GM13976 (cell line): Measurements from ENCODE around the gene ARHGEF16.

Source experiments
- DNase-seq: peaks from one replicate; pipeline ENCODE4 v3.0.0; 2012; ENCODE audit warnings: low spot score
- in situ Hi-C: fragments of 300-500 bp; cut with MboI; formaldehyde crosslinking; loops from one replicate; pipeline ENCODE4 v1.12.0; 2022; ENCODE audit warnings: low sequenced_read_pairs, mixed read lengths, inconsistent platforms; ENCODE audit not compliant: unreplicated experiment
- TF ChIP-seq, protein P1 (sequence below): IDR thresholded peaks from 2 replicates; pipeline ENCODE4 v1.5.1; 2012; ENCODE audit warnings: borderline replicate concordance, mild to moderate bottlenecking; ENCODE audit not compliant: insufficient read depth; ENCODE audit errors: extremely low read depth, missing control alignments, control extremely low read depth

ARHGEF16 gene

DNA sequence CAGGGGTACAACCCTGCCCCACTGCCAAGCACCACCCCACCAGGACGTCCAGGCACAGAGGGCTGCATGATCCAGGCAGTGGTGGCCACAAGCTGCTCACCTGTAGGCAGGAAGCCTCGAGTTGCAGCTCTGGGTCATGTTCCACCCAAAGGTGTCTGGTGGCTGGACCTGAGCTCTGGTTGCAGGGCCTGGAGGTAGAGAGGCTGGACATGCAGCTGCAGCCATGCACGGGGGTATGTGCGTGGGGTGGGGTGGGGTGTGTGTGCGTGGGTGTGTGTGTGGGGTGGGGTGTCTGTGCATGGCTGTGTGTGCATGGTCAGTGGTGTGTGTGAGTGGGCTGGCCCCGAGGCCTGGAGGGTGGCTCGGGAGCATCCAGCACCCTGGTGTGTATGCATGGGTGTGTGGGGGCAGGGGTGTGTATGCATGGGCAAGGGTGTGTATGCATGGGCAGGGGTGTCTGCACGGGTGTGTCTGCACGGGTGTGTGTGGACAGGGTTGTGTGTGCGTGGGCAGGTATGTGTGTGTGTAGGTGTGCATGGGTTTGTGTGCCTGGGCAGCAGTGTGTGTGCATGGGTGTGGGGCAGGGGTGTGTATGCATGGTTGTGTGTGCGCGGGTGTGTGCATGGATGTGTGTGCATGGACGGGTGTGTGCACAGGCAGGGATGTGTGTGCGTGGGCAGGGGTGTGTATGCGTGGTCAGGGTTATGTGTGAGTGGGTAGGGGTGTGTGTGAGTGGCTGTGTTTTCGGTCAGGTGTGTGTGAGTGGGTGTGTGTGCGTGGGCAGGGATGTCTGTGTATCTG lies 15.6 kb downstream of the ARHGEF16 start:
- no peak for DNase-seq
- TF ChIP-seq, protein P1, sequence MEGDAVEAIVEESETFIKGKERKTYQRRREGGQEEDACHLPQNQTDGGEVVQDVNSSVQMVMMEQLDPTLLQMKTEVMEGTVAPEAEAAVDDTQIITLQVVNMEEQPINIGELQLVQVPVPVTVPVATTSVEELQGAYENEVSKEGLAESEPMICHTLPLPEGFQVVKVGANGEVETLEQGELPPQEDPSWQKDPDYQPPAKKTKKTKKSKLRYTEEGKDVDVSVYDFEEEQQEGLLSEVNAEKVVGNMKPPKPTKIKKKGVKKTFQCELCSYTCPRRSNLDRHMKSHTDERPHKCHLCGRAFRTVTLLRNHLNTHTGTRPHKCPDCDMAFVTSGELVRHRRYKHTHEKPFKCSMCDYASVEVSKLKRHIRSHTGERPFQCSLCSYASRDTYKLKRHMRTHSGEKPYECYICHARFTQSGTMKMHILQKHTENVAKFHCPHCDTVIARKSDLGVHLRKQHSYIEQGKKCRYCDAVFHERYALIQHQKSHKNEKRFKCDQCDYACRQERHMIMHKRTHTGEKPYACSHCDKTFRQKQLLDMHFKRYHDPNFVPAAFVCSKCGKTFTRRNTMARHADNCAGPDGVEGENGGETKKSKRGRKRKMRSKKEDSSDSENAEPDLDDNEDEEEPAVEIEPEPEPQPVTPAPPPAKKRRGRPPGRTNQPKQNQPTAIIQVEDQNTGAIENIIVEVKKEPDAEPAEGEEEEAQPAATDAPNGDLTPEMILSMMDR: no peak
- in situ Hi-C loops: no loop called here

DNA sequence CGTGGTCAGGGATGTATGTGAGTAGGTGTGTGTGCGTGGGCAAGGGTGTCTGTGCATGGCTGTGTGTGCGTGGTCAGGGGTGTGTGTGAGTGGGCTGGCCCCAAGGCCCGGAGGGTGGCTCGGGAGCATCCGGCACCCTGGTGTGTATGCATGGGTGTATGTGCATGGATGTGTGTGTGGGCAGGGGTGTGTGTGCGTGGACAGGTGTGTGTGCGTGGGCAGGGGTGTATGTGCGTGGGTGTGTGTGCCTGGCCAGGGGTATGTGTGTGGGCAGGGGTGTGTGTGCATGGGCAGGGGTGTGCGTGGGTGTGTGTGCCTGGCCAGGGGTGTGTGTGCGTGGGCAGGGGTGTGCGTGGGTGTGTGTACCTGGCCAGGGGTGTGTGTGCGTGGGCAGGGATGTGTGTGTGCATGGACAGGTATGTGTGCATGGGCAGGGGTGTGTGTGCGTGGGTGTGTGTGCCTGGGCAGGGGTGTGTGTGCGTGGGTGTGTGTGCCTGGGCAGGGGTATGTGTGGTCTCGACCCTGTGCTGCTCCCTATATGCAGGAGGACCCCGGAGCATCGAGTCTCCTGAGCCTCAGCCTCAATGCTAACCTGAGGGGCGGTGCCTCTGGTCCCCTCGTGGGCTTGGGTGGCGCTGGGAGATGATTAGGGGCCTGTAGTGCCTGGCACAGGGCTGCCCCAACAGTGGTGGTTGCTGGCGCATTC lies 16.3 kb downstream of the ARHGEF16 start:
- TF ChIP-seq, protein P1: no peak
- DNase-seq: no peak
- in situ Hi-C loops: no loop called here

GRCh38 chr1:3471356-3472087 lies 17.1 kb downstream of the ARHGEF16 start:
- in situ Hi-C loops: no loop called here
- TF ChIP-seq, protein P1: no peak
- no peak for DNase-seq

- DNase-seq: no peak
- in situ Hi-C loops: no loop called here
Measured at GRCh38 chr1:3472088-3472850, 17.8 kb downstream of the ARHGEF16 start.

DNA sequence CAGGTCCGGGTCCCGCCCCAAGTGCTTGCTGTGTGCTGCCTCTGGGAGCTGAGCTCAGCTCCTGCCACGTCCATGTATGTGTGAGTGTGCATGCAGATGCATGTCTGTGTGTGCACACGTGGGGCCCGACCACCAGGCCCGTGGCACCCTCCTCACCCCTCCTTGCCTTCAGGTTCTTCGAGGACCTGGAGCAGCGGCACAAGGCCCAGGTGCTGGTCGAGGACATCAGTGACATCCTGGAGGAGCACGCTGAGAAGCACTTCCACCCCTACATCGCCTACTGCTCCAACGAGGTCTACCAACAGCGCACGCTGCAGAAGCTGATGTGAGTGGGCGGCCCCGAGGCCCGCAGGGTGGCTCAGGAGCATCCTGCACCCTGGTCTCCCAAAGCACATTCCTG lies 18.4 kb downstream of the ARHGEF16 start:
- in situ Hi-C loops: no loop called here
- no peak for DNase-seq
- TF ChIP-seq, protein P1: no peak

More at GRCh38 chr1:3472088-3472850, 17.8 kb downstream of the ARHGEF16 start:
- TF ChIP-seq, protein P1: no peak

DNA sequence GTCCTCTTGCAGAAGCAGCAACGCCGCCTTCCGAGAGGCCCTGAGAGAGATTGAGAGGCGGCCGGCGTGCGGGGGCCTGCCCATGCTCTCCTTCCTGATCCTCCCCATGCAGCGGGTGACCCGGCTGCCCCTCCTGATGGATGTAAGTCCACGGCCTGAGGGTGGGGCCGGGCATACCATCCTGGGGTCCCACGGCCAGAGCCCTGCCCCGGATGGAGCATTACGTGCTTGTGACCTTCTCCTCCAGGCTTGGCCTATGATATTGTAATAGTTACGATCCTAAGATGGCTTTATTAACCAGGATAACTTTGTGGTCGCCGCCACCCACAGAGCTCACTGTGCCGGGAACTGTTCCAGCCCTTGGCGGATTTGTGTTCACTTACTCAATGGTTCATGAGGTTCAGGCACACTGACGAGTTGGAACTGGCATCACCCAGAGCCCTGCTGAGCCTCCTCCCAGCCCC lies 18.9 kb downstream of the ARHGEF16 start:
- in situ Hi-C loops: no loop called here
- DNase-seq: no peak
- TF ChIP-seq, protein P1: no peak
